Transverse colon (tissue), 4 donors: ENCODE measurements around the gene PLCD3. TPM values are rescaled to one million over a fixed set of nuclear protein-coding genes. Genes with fewer than 3 reads are reported as not detected.

ENCODE experiments used
- DNase-seq: peaks from one replicate; pipeline ENCODE4 v3.0.0-alpha.2; 2019
- H3K27ac ChIP-seq, 4 donors: fragments of 200-600 bp; sonication (generic); 2 replicates each; pipeline ENCODE4 v1.5.1; 2016 to 2018; ENCODE audit warnings: inconsistent platforms in 4 of 4
- H3K27me3 ChIP-seq: fragments of 200-600 bp; sonication (generic); 2 replicates; pipeline ENCODE4 v1.5.1; 2017; ENCODE audit warnings: inconsistent platforms
- H3K36me3 ChIP-seq, 4 donors: fragments of 200-600 bp; sonication (generic); 2 replicates each; pipeline ENCODE4 v1.5.1; 2017 to 2019; ENCODE audit warnings: inconsistent platforms in 4 of 4
- H3K4me1 ChIP-seq, 4 donors: fragments of 200-600 bp; sonication (generic); 2 replicates each; pipeline ENCODE4 v1.5.1; 2017 to 2020; ENCODE audit warnings: inconsistent platforms in 4 of 4
- H3K4me3 ChIP-seq, 4 donors: fragments of 200-600 bp; sonication (generic); 1 replicate in 1 of 4; 2 replicates in 3 of 4; pipeline versions ENCODE4 v1.5.1 to v1.6.1; 2017 to 2019; ENCODE audit warnings: inconsistent platforms in 4 of 4
- H3K9me3 ChIP-seq, 2 donors: fragments of 200-600 bp; sonication (generic); 2 replicates each; pipeline ENCODE4 v1.5.1; 2017 to 2019; ENCODE audit warnings: inconsistent platforms in 2 of 2
- EP300 ChIP-seq: sonication (generic); formaldehyde crosslinking; IDR thresholded peaks from one replicate; pipeline ENCODE4 v1.6.1; 2017; ENCODE audit warnings: antibody characterized with exemption, low read depth
- POLR2A ChIP-seq: fragments of 450-650 bp; IDR thresholded peaks from one replicate; pipeline ENCODE4 v1.6.1; 2016; ENCODE audit warnings: antibody characterized with exemption, mild to moderate bottlenecking, moderate library complexity
- POLR2AphosphoS5 ChIP-seq, 3 donors: sonication (generic); formaldehyde crosslinking; IDR thresholded peaks; one replicate each; pipeline ENCODE4 v1.6.1; 2016; ENCODE audit warnings: antibody characterized with exemption in 3 of 3
- WGBS, 2 donors: methylation state at CpG; one replicate each; pipeline ENCODE4 v1.1.5; 2018; ENCODE audit warnings: low coverage in 1 of 2; 5-methylcytosine and 5-hydroxymethylcytosine counted together
- in situ Hi-C, 4 donors: fragments of 200-750 bp; cut with MboI; loops; one replicate each; pipeline versions ENCODE4 v1.15.0 to v1.15.1; 2017; ENCODE audit warnings: low sequenced_read_pairs in 3 of 4, low pct_ligation_motif_present in 1 of 4, low pct_unique_long_range_greater_than_20kb in 1 of 4
- intact Hi-C: fragments of 100-400 bp; cut with DNase I; formaldehyde crosslinking; loops from one replicate; pipeline ENCODE4 v1.15.1; 2023; ENCODE audit warnings: low total_unique reads
- total RNA-seq, 4 donors: library from RNA; depleted of rRNA; stranded (reverse); fragments of >200 nt; gene quantifications; one replicate each; pipeline ENCODE4 v1.1.0, GENCODE V29; 2016
- TF ChIP-seq, protein P1 (sequence below), 5 experiments: fragments of 200-600 bp in 3 of 5; fragments of 450-650 bp in 2 of 5; sonication (generic) in 3 of 5; IDR thresholded peaks; 1 replicate in 2 of 5; 2 replicates in 3 of 5; pipeline ENCODE4 v1.5.1; 2016 to 2017; ENCODE audit warnings: antibody characterized with exemption in 5 of 5, inconsistent platforms in 3 of 5, mild to moderate bottlenecking in 2 of 5, moderate library complexity in 1 of 5

Gene PLCD3
- total RNA-seq, 4 donors from 2014 or later = 157 to 369 (median 335) TPM

DNA sequence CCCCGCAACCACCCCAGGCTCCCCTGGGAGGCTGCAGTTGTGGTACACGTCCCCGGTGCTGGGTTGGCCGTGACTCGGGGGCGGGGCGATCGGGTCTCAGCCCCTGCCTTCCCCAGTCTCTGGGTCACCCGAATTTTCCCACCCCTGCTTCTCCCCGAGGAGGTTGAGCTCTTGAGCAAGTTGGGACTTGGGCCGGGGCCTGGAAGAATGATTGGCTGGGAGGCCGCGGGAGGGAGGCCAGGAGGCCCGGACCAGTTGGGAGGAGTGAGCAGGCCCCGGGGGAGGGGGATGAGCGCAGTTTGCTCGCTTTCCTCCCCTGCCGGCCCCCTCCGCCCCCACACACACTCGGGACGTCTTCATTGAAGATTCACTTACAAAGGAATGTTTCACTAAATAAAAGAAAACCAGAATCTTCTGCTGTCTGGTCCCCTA, 11.5 kb upstream of the PLCD3 start:
- no peaks in the 10 kb centered on the region for H3K27me3 ChIP-seq
- peak overlapping the region; percentile 3 to 54 (median 34) for H3K4me3 ChIP-seq
- 18 to 25% methylated on average over 12 to 20 of the region's 21 CpGs for WGBS, 2 donors
- H3K4me1 ChIP-seq = peaks cover 21 to 42% (median 30%) of the 10 kb centered on the region in 4 donors
- H3K27ac ChIP-seq = peak overlapping the region; percentile 84 to 99 (median 92)
- no peaks in the 10 kb centered on the region for H3K9me3 ChIP-seq
- no peaks in the 10 kb centered on the region for H3K36me3 ChIP-seq
- peak; percentile 78 for DNase-seq
- in situ Hi-C loops (no loop called here), intact Hi-C loops (loop anchor here (10.0 kb wide), 1 partner anchor 959 kb away; the partner anchor contains the start of gene TMUB2)
- TF ChIP-seq EP300 (no peak), POLR2AphosphoS5 (IDR thresholded peaks at IDR 0.05) (peak in 1 of 3 donors; percentile 5)
- TF ChIP-seq, protein P1, sequence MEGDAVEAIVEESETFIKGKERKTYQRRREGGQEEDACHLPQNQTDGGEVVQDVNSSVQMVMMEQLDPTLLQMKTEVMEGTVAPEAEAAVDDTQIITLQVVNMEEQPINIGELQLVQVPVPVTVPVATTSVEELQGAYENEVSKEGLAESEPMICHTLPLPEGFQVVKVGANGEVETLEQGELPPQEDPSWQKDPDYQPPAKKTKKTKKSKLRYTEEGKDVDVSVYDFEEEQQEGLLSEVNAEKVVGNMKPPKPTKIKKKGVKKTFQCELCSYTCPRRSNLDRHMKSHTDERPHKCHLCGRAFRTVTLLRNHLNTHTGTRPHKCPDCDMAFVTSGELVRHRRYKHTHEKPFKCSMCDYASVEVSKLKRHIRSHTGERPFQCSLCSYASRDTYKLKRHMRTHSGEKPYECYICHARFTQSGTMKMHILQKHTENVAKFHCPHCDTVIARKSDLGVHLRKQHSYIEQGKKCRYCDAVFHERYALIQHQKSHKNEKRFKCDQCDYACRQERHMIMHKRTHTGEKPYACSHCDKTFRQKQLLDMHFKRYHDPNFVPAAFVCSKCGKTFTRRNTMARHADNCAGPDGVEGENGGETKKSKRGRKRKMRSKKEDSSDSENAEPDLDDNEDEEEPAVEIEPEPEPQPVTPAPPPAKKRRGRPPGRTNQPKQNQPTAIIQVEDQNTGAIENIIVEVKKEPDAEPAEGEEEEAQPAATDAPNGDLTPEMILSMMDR (IDR thresholded peaks at IDR 0.05) = no peak

DNA sequence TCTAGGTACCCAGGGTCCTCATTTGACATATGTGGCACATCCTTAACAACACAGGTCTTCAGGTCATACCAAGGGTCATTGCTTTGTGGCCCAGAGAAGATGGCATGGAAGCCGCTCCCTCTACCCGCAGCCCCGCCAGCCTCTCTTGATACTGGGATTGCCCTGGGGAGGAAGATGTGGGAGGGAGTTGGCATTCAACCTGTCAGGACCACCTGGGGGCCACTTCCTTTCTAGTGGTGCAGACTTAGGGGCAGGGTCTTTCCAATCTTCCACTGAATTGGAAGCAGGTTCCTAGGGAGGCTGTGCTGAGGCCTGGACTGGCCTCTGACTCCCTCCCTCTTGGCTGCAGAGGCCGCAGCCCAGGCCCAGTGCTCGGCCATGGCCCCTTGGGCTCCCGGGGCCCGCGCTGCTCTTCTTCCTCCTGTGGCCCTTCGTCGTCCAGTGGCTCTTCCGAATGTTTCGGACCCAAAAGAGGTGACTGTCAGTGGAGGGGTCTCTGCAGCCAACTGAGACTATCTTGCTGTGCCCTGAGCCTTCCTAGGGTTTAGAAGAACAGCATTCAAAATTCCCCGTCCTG, 10.9 kb upstream of the PLCD3 start:
- Histone ChIP-seq H3K9me3 (no peaks in the 10 kb centered on the region), H3K36me3 (no peaks in the 10 kb centered on the region), H3K27me3 (no peaks in the 10 kb centered on the region), H3K4me3 (peak overlapping the region in 2 of 4 donors; percentile 37 to 54), H3K4me1 (peaks cover 21 to 43% (median 31%) of the 10 kb centered on the region in 4 donors), H3K27ac (peak overlapping the region; percentile 84 to 99 (median 92))
- DNase-seq = no peak
- intact Hi-C loops (loop anchor here (10.0 kb wide), 1 partner anchor 958 kb away; the partner anchor contains the start of gene TMUB2), in situ Hi-C loops (no loop called here)
- TF ChIP-seq, protein P1 (IDR thresholded peaks at IDR 0.05) = no peak
- TF ChIP-seq POLR2A (no peak), POLR2AphosphoS5 (IDR thresholded peaks at IDR 0.05) (no peak), EP300 (no peak)
- WGBS, 2 donors = 83% methylated on average over 13 of the region's 13 CpGs; no CpG with 5 or more reads in 1 of the 2 donors

DNA sequence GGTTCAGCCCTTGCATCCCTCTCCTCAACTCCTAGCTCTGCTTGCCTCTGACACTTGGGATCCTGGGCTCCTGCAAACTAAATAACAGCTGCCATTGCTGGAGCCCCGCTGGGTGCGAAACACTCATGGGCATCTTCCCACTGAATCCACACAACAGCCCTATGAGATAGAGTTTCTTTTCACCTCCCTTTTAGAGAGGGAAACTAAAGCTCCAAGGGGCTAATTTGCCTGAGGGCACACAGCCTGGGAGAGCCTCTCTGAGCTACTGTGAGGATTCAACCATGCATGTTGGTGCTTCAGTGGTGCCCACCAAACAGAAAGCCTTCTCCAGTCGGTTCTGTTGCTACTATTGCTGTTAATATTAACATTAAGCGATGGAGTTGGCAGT, 7.2 kb upstream of the PLCD3 start:
- H3K4me3 ChIP-seq = no peak overlapping the region
- in situ Hi-C loops = loop anchor here in 3 of 4 donors (5.0 to 10.0 kb wide), 2 partner anchors 55 to 58 kb away; no protein-coding TSS in a partner anchor
- TF ChIP-seq POLR2A = no peak
- no peak for TF ChIP-seq EP300
- TF ChIP-seq POLR2AphosphoS5 (IDR thresholded peaks at IDR 0.05) = no peak
- no peaks in the 10 kb centered on the region for H3K27me3 ChIP-seq
- no peaks in the 10 kb centered on the region for H3K36me3 ChIP-seq
- intact Hi-C loops = loop anchor here (10.0 kb wide), 1 partner anchor 365 kb away; no protein-coding TSS in a partner anchor
- no peak for DNase-seq
- H3K27ac ChIP-seq = no peak overlapping the region
- H3K9me3 ChIP-seq = no peaks in the 10 kb centered on the region
- peaks cover 19 to 42% (median 37%) of the 10 kb centered on the region in 4 donors for H3K4me1 ChIP-seq
- 88% methylated on average over 4 of the region's 4 CpGs; no CpG with 5 or more reads in 1 of the 2 donors for WGBS, 2 donors

DNA sequence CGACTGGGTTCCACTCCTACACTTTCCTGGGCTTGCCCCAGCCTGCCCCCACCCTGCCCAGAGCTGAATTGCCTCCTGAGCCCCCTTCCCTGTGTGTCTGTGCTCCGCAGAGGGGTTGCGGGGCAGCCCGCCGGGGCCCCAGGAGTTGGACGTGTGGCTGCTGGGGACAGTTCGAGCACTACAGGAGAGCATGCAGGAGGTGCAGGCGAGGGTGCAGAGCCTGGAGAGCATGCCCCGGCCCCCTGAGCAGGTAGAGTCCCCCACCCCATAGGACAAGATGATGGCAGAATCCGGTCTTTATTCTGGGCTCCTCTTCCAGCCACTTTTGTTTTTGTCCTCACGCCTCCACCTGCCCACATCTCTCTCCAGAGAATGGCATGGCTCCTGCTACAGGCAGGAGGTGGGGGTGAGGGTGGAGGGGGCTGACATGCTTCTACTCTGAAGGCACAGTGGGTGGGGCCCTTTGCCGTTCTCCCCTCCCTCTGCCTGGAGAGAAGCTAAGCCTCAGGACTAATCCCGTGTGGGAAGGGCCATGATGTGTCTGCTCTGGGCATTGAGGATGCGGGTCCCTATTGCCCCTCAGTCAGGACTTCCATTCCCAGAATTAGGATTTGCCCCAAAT, 6.7 kb upstream of the PLCD3 start:
- in situ Hi-C loops = loop anchor here in 3 of 4 donors (5.0 to 10.0 kb wide), 2 partner anchors 56 to 58 kb away; no protein-coding TSS in a partner anchor
- intact Hi-C loops = loop anchor here (10.0 kb wide), 1 partner anchor 364 kb away; no protein-coding TSS in a partner anchor

More for the DNA sequence above, 6.7 kb upstream of the PLCD3 start:
- WGBS, 2 donors = 84% methylated on average over 12 of the region's 14 CpGs; no CpG with 5 or more reads in 1 of the 2 donors
- H3K27ac ChIP-seq = no peak overlapping the region
- no peak overlapping the region for H3K4me3 ChIP-seq
- H3K4me1 ChIP-seq = peaks cover 18 to 37% (median 32%) of the 10 kb centered on the region in 4 donors
- TF ChIP-seq, protein P1 (IDR thresholded peaks at IDR 0.05) = no peak
- TF ChIP-seq EP300 = no peak
- no peak for TF ChIP-seq POLR2AphosphoS5 (IDR thresholded peaks at IDR 0.05)
- no peak for TF ChIP-seq POLR2A
- H3K36me3 ChIP-seq = no peaks in the 10 kb centered on the region
- H3K9me3 ChIP-seq = no peaks in the 10 kb centered on the region
- no peaks in the 10 kb centered on the region for H3K27me3 ChIP-seq
- DNase-seq = no peak
